ENCODE data around the gene LY6G6F.
A peak's percentile ranks its signal among the peaks of the same experiment; 100 is the strongest.

Gene LY6G6F

DNA sequence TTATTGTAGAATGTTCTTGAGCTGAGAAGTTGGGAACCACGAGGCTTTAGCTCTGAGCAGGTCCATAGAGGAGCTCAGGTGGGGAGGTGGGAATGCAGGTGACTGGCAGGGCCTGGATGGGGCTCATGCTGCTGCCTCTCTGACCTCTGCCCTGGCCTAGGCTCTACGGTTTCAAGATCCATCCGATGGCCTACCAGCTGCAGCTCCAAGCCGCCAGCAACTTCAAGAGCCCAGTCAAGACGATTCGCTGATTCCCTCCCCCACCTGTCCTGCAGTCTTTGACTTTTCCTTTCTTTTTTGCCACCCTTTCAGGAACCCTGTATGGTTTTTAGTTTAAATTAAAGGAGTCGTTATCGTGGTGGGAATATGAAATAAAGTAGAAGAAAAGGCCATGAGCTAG, 37.0 kb upstream of the LY6G6F start, which contains the start of gene LY6G5B:
LY6G5B (plus strand) TSS at position 301 of the 400 bp plus-strand sequence. CDS start 975 bp downstream, outside the sequence.
- no peaks in the 10 kb centered on the region for H3K9me3 Mint-ChIP-seq
- peaks cover 62% of the 10 kb centered on the region for H3K36me3 Mint-ChIP-seq (ENCODE audit: low read depth)

DNA sequence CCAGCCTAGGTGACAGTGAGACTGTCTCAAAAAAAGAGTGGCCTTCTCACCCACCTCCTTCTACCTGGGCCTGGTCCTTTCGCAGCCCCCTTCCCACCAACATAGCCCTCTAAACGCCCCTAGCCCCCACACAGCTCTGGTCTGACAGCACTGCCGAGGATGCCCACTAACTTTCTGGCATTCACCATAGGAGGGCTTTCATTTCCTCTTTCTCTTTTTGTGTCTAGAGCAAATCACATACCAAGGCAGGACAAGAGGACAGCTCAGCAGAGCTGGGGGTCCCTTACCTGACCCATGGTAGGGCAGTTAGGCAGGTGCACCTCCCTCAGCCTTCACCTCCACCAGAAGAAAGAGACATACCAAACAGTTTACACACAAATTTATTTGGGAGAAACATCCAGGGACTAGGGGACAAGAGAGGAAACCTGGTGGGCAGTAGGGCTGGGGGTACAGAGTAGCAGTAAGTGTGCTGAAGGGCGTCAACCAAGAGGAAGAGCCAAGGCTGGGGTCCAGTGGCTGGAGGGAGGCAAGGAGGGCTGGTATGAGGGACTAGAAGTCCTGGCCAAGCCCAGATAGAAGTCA, 30.3 kb upstream of the LY6G6F start:
- Mint-ChIP-seq H3K9me3 (no peaks in the 10 kb centered on the region), H3K27me3 (ENCODE audit: low read depth) (no peaks in the 10 kb centered on the region), H3K4me1 (peaks cover 11% of the 10 kb centered on the region), H3K4me3 (peak overlapping the region in 1 of 3 experiments; percentile 24), H3K36me3 (ENCODE audit: low read depth) (peaks cover 18% of the 10 kb centered on the region), H3K27ac (peak overlapping the region in 1 of 3 experiments; percentile 30)
- no peak for TF ChIP-seq CTCF (IDR thresholded peaks at IDR 0.05; ENCODE audit: unreplicated experiment in 3 of 3)

More for the DNA sequence above, 37.0 kb upstream of the LY6G6F start, which contains the start of gene LY6G5B:
- H3K27me3 Mint-ChIP-seq (ENCODE audit: low read depth): no peaks in the 10 kb centered on the region
- no peak for TF ChIP-seq CTCF (IDR thresholded peaks at IDR 0.05; ENCODE audit: unreplicated experiment in 3 of 3)
- H3K4me1 Mint-ChIP-seq: peaks cover 21% of the 10 kb centered on the region
- peak within 1 kb of the TSS; percentile 19 to 70 (median 25) for H3K4me3 Mint-ChIP-seq
- no peak within 1 kb of the TSS for H3K27ac Mint-ChIP-seq

DNA sequence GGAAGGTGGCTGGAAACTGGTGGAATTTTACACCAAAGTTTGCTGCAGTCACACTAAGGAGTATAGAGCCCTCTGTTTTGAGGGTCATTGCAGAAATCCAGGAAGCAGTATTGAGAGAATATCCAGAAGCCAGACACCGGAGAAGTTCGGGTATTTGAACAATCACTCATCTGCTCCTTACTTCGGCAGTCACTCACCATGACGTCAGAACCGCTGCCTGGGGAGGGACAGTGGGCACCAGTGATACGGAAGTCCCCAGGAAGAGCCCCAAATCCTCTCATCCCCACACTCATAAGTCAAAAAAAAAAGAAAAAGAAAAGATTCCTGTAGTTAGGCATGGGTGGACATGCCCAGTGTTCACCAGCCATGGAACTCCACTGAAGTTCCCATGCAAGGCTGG, 29.8 kb upstream of the LY6G6F start:
- Mint-ChIP-seq H3K36me3 (ENCODE audit: low read depth) (peaks cover 14% of the 10 kb centered on the region), H3K9me3 (no peaks in the 10 kb centered on the region), H3K27ac (peak overlapping the region in 1 of 3 experiments; percentile 30), H3K27me3 (ENCODE audit: low read depth) (no peaks in the 10 kb centered on the region), H3K4me1 (peaks cover 15% of the 10 kb centered on the region), H3K4me3 (no peak overlapping the region)
- no peak for TF ChIP-seq CTCF (IDR thresholded peaks at IDR 0.05; ENCODE audit: unreplicated experiment in 3 of 3)

GRCh38 chr6:31677955-31678354, 28.7 kb upstream of the LY6G6F start:
- no peak overlapping the region for H3K27ac Mint-ChIP-seq
- peaks cover 4% of the 10 kb centered on the region for H3K36me3 Mint-ChIP-seq (ENCODE audit: low read depth)
- no peak overlapping the region for H3K4me3 Mint-ChIP-seq
- H3K4me1 Mint-ChIP-seq: peaks cover 15% of the 10 kb centered on the region
- no peak for TF ChIP-seq CTCF (IDR thresholded peaks at IDR 0.05; ENCODE audit: unreplicated experiment in 3 of 3)
- H3K27me3 Mint-ChIP-seq (ENCODE audit: low read depth): no peaks in the 10 kb centered on the region
- no peaks in the 10 kb centered on the region for H3K9me3 Mint-ChIP-seq

DNA sequence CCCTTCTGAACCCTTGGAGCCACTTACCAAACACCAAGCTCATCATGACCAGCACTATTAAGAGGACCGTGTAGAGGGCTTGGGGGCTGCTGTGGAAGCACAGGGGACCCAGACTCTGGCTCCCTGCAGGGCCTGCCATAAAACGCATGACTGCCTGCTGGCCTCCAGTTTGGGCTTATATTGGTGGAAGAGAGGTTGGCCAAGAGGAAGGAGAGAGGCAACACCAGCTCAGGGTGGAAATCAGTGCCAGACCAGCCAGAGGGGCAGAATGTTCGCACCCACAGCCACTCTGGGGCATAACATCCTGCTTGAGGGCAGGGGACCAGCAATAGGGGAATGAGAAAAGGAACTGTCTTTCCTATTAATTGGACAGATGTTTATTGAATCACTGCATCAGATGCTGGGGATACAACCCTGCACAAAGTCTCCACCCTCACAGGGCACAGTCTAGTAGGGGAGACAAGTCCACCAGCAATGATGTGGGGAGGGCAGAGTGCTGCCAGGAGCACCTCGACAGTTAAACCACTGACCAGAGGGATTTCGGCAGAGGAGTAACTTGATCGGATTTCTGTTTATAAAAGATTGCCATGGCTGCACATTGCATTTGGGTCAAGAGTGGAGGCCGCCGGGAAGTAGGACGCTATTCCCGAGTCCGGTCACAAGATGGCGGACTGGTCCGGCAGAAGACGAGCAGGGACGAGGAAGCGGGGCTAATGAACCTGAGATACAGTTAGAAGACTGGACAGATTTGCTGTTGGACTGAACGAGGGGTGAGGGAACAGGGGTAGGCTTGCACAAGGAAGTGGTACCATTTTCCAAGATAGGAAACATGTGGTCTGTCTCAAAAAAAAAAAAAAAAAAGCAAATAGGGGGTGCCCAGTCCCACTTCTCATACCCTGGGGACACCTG, 26.2 kb upstream of the LY6G6F start, which contains the start of gene LY6G5C:
LY6G5C (minus strand) TSS at position 842 of the 909 bp plus-strand sequence; CDS start at position 148, 694 bp downstream.
- Mint-ChIP-seq H3K4me3 (peak within 1 kb of the TSS; percentile 82 to 83 (median 83)), H3K9me3 (no peaks in the 10 kb centered on the region), H3K4me1 (peaks cover 26% of the 10 kb centered on the region), H3K27ac (peak within 1 kb of the TSS; percentile 65 to 75 (median 73)), H3K36me3 (ENCODE audit: low read depth) (peaks cover 6% of the 10 kb centered on the region), H3K27me3 (ENCODE audit: low read depth) (no peaks in the 10 kb centered on the region)
- TF ChIP-seq CTCF (IDR thresholded peaks at IDR 0.05; ENCODE audit: unreplicated experiment in 3 of 3): peak; percentile 71 to 81 (median 74)

Measured in nephron (organoid).